ENCODE measurements around the gene KSR2. TPM values are rescaled to one million over a fixed set of nuclear protein-coding genes. Genes with fewer than 3 reads are reported as not detected.
A peak's percentile ranks its signal among the peaks of the same experiment; 100 is the strongest.

Gene KSR2
- total RNA-seq = 10 to 100 TPM in 1 of 4 donors, 1 to 10 TPM in 3; 1.2 to 11.0 (median 2.2) TPM

DNA sequence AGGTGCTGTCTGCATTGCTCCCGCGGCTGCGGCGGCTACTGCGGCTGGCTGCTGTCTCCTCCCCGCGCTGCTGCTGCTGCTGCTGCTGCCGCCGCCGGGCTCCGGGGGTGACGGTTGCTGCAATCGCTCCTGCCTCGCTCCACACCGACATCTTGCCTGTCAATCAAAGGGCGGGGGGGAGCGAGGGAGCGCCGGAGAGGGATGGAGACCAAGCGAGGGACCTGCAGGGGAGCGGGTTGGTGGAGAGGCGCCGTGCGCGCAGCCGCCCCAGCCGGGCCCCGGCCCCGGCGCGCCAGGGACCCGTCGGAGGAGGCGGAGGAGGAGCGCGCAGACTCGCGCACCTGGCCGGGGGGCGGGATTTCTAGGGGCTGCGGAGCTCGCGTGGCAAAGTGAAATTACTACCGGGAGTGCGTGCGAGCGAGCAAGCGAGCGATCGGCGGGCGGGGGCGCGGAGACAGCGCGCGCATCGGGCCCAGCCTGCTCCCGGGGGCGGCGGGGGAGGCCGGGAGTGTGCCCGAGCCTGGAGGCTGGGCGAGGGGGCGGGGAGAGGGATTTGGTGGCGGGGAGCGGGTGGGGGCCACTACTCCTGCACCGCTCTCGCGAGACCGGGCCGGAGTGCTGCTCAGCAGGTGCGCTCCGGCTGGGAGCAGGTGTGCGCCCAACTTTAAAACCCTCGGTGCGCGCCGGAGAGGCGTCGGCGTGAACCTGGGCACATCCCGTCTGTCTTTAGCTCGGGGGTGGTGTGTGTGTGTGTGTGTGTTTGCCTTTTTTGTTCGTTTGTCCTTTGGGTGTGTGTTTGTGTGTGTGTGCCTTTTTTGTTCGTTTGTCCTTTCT lies at the start of gene KSR2:
Gene KSR2, minus strand, starts transcription at position 165 of the 834 bp plus-strand sequence. CDS start 735 bp downstream, outside the sequence.
- TF ChIP-seq POLR2A (IDR thresholded peaks at IDR 0.05) = peak in 1 of 2 donors; percentile 66
- TF ChIP-seq, protein P1, sequence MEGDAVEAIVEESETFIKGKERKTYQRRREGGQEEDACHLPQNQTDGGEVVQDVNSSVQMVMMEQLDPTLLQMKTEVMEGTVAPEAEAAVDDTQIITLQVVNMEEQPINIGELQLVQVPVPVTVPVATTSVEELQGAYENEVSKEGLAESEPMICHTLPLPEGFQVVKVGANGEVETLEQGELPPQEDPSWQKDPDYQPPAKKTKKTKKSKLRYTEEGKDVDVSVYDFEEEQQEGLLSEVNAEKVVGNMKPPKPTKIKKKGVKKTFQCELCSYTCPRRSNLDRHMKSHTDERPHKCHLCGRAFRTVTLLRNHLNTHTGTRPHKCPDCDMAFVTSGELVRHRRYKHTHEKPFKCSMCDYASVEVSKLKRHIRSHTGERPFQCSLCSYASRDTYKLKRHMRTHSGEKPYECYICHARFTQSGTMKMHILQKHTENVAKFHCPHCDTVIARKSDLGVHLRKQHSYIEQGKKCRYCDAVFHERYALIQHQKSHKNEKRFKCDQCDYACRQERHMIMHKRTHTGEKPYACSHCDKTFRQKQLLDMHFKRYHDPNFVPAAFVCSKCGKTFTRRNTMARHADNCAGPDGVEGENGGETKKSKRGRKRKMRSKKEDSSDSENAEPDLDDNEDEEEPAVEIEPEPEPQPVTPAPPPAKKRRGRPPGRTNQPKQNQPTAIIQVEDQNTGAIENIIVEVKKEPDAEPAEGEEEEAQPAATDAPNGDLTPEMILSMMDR (IDR thresholded peaks at IDR 0.05) = no peak
- H3K4me3 ChIP-seq (replicated peaks in 1 of 3) = peak within 1 kb of the TSS in 2 of 3 donors; percentile 55
- H3K36me3 ChIP-seq = no peaks in the 10 kb centered on the region
- DNase-seq = peak; percentile 91 to 93
- no peaks in the 10 kb centered on the region for H3K4me1 ChIP-seq
- intact Hi-C loops (cut with DNase I) = no loop called here
- no peaks in the 10 kb centered on the region for H3K27me3 ChIP-seq
- 0 to 3% methylated on average over 18 to 41 of the region's 86 CpGs for WGBS, 2 donors
- H3K27ac ChIP-seq = peak within 1 kb of the TSS; percentile 62 to 82 (median 62)
- no peaks in the 10 kb centered on the region for H3K9me3 ChIP-seq

DNA sequence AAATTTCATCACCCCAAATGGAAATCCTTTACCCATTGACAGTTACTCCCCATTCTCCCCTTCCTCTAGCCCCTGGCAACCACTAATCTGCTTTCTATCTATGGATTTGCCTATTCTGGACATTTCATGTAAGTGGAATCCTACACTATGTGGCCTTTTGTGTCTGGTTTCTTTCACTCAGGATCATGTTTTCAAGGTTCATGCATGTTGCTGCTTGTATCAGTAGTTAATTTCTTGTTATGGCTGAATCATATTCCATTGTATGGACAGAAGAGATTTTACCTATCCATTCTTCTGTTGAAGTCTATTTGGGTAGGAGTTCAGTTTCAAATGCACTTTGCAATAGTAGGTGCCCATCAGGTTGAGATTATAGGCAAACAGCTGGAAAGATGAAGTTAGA lies 49.1 kb upstream of the KSR2 start:
- Histone ChIP-seq H3K27ac (no peak overlapping the region), H3K4me3 (replicated peaks in 1 of 3) (no peak overlapping the region), H3K4me1 (peaks cover 13 to 33% of the 10 kb centered on the region in 2 donors), H3K27me3 (no peaks in the 10 kb centered on the region), H3K36me3 (peaks cover 0 to 5% of the 10 kb centered on the region in 2 donors), H3K9me3 (no peaks in the 10 kb centered on the region)
- no peak for TF ChIP-seq POLR2A (IDR thresholded peaks at IDR 0.05)
- TF ChIP-seq, protein P1 (IDR thresholded peaks at IDR 0.05) = no peak
- intact Hi-C loops (cut with DNase I) = no loop called here
- DNase-seq = no peak

DNA sequence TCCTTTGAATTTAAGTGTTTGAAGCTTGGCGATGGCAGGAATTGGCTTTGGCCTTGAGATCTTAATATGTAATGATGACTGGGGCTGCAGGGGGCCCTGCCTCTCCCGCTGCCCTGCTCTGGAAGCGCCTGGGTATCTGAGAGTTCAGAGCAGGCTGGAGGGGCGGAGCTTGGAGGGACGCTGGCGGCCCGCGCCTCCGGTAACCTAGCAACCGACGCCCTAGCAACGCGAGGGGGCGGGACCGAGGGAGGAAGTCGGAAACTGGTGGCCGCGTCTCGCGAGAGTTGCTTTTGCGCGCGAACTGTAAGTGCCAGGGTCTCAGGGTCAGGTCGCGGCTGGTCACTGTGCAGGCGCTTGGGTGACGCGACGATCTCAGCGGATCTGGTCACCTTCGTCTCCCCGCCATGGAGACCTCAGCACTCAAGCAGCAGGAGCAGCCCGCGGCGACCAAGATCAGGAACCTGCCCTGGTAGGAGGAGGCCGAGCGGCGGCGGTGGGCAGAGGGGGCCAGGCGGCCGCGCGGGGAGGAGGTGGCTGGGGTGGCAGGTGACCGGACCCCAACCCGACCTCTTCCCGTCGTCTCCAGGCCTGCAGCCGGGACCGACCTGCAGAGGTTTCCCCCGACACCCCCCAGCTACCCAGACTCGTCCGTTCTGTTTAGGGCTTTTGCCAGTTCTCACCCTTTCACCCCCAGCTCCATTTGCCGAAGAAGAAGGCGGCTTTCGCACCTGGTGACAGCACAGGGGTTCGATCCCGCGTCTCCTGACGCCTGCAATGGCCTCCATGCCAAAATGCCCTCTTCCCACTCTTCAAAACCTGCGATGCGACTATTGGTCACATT lies 47.9 kb upstream of the KSR2 start, which contains the start of gene RFC5:
Gene RFC5, plus strand, starts transcription at position 280 of the 841 bp plus-strand sequence. Its CDS starts 125 bp downstream, at position 405.
- intact Hi-C loops (cut with DNase I) = no loop called here
- Histone ChIP-seq H3K36me3 (peaks cover 0 to 5% of the 10 kb centered on the region in 2 donors), H3K9me3 (no peaks in the 10 kb centered on the region), H3K4me3 (replicated peaks in 1 of 3) (peak within 1 kb of the TSS; percentile 43 to 73 (median 50)), H3K4me1 (peaks cover 13 to 20% of the 10 kb centered on the region in 2 donors), H3K27ac (peak within 1 kb of the TSS in 2 of 3 donors; percentile 7 to 17), H3K27me3 (no peaks in the 10 kb centered on the region)
- peak; percentile 98 to 99 for DNase-seq
- WGBS, 2 donors = 0 to 1% methylated on average over 24 to 43 of the region's 61 CpGs
- TF ChIP-seq POLR2A (IDR thresholded peaks at IDR 0.05) = peak in 1 of 2 donors; percentile 70
- TF ChIP-seq, protein P1 (IDR thresholded peaks at IDR 0.05) = no peak

DNA sequence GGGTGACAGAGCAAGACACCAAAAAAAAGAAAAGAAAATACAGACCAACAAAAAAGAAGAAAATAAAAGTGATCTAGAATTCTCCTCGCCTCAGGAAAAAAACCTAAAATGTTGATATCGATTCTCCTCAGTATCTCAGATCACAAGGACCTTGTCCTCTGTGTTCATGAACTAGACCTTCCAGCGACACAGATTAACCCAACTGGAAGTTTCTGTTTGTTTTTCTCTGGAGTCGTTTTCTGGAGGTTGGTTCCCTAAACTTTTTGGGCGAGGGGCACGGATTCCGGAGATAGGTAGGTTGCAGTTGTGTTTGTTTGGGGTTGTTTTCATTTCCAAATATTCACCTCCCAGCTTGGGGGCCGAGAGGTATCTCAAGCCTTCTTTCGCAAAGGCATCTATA lies 47.2 kb upstream of the KSR2 start:
- WGBS, 2 donors = 27 to 29% methylated on average over 9 of the region's 9 CpGs
- DNase-seq = no peak
- H3K4me1 ChIP-seq = peaks cover 13 to 19% of the 10 kb centered on the region in 2 donors
- no peaks in the 10 kb centered on the region for H3K27me3 ChIP-seq
- peak overlapping the region in 1 of 3 donors; percentile 73 for H3K4me3 ChIP-seq (replicated peaks in 1 of 3)
- peak overlapping the region in 2 of 3 donors; percentile 7 to 17 for H3K27ac ChIP-seq
- no peak for TF ChIP-seq POLR2A (IDR thresholded peaks at IDR 0.05)
- no peaks in the 10 kb centered on the region for H3K9me3 ChIP-seq
- intact Hi-C loops (cut with DNase I) = no loop called here
- H3K36me3 ChIP-seq = peaks cover 0 to 5% of the 10 kb centered on the region in 2 donors

DNA sequence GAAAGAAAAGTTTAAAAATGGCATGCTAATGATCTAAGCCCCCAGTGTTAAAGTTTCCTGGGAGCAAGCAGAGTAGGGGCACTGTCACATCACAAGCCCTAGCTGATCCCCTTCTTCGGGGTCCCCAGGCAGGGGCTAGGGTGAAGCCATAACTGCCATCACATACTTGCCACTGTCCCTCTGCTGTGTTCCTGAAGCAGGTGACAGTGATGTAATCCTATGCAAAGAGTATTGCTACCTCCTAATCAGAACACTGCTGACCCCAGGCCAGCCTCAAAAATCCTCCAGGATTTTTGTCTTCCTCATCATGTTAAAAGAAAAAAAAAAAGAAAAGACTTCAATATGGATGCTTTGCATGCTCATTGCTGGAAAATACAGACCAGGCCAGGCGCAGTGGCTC lies 46.5 kb upstream of the KSR2 start:
- Histone ChIP-seq H3K27me3 (no peaks in the 10 kb centered on the region), H3K36me3 (peaks cover 0 to under 1% of the 10 kb centered on the region in 2 donors), H3K4me1 (peaks cover 13 to 19% of the 10 kb centered on the region in 2 donors), H3K4me3 (replicated peaks in 1 of 3) (no peak overlapping the region), H3K27ac (peak overlapping the region in 1 of 3 donors; percentile 6), H3K9me3 (no peaks in the 10 kb centered on the region)
- TF ChIP-seq POLR2A (IDR thresholded peaks at IDR 0.05) = no peak
- TF ChIP-seq, protein P1 (IDR thresholded peaks at IDR 0.05) = no peak
- intact Hi-C loops (cut with DNase I) = no loop called here
- 92 to 94% methylated on average over 2 of the region's 2 CpGs for WGBS, 2 donors
- DNase-seq = no peak
